Left ventricle myocardium inferior (tissue), 1 donor: Measurements from ENCODE around the gene DNAJB6. TPM values are rescaled to one million over a fixed set of nuclear protein-coding genes. Genes with fewer than 3 reads are reported as not detected.

Experiments
- DNase-seq: peaks from one replicate; pipeline ENCODE4 v3.0.0-alpha.2; 2020
- H3K27ac ChIP-seq: fragments of 200-600 bp; replicated peaks from 2 replicates; pipeline ENCODE4 v1.8.0; 2021
- H3K27me3 ChIP-seq: fragments of 200-600 bp; 2 replicates; pipeline ENCODE4 v1.8.0; 2021; ENCODE audit warnings: low read depth
- H3K36me3 ChIP-seq: fragments of 200-600 bp; 2 replicates; pipeline ENCODE4 v1.8.0; 2021
- H3K4me1 ChIP-seq: fragments of 200-600 bp; 2 replicates; pipeline ENCODE4 v1.8.0; 2021
- H3K4me3 ChIP-seq: fragments of 200-600 bp; 2 replicates; pipeline ENCODE4 v1.8.0; 2021; ENCODE audit warnings: mild to moderate bottlenecking, moderate library complexity
- H3K9me3 ChIP-seq: fragments of 200-600 bp; replicated peaks from 2 replicates; pipeline ENCODE4 v1.8.0; 2021
- CTCF ChIP-seq: fragments of 200-600 bp; IDR thresholded peaks from 2 replicates; pipeline ENCODE4 v1.8.0; 2021; ENCODE audit warnings: antibody characterized with exemption, mild to moderate bottlenecking, borderline replicate concordance
- intact Hi-C: fragments of 100-400 bp; cut with micrococcal nuclease; formaldehyde crosslinking; loops from one replicate; pipeline ENCODE4 v1.11.0; 2022
- total RNA-seq: library from RNA; stranded (reverse); fragmentation: NEBNext Ultra II Directional; extraction: Animal tissue kit (Norgen Biotek cat#: 25700); gene quantifications from one replicate; pipeline ENCODE4 v1.2.1, GENCODE V29; 2021
- donor health status: DM: no; HTN: yes; CAD: no; lungs with severe emphysema.

The DNAJB6 gene
- total RNA-seq, 1 donor from 2014 or later, result 211 TPM

- intact Hi-C loops, result loop anchor here (10.0 kb wide), 1 partner anchor 53 kb away; no protein-coding TSS in a partner anchor
- peaks cover 47% of the 10 kb centered on the region for H3K36me3 ChIP-seq
- peak; percentile 56 for TF ChIP-seq CTCF
- H3K27me3 ChIP-seq, result no peaks in the 10 kb centered on the region
- DNase-seq, result peak; percentile 63
- H3K4me1 ChIP-seq, result peaks cover 82% of the 10 kb centered on the region
- peak overlapping the region; percentile 90 for H3K27ac ChIP-seq
- H3K4me3 ChIP-seq, result peak overlapping the region; percentile 33
- H3K9me3 ChIP-seq, result no peaks in the 10 kb centered on the region
Observed at GRCh38 chr7:157397731-157398691, 61.2 kb downstream of the DNAJB6 start.

- no peak for DNase-seq
- no peaks in the 10 kb centered on the region for H3K9me3 ChIP-seq
- TF ChIP-seq CTCF, result no peak
Observed at GRCh38 chr7:157399086-157399687, 62.4 kb downstream of the DNAJB6 start.

GRCh38 chr7:157400171-157400860, 63.5 kb downstream of the DNAJB6 start:
- Histone ChIP-seq H3K9me3 (no peaks in the 10 kb centered on the region), H3K27ac (peak overlapping the region; percentile 90), H3K27me3 (no peaks in the 10 kb centered on the region), H3K4me3 (no peak overlapping the region), H3K36me3 (peaks cover 40% of the 10 kb centered on the region), H3K4me1 (peaks cover 82% of the 10 kb centered on the region)
- no peak for DNase-seq
- intact Hi-C loops, result no loop called here
- TF ChIP-seq CTCF, result no peak

More at GRCh38 chr7:157399086-157399687, 62.4 kb downstream of the DNAJB6 start:
- peaks cover 47% of the 10 kb centered on the region for H3K36me3 ChIP-seq
- peaks cover 80% of the 10 kb centered on the region for H3K4me1 ChIP-seq
- peak overlapping the region; percentile 33 for H3K4me3 ChIP-seq
- no peaks in the 10 kb centered on the region for H3K27me3 ChIP-seq
- H3K27ac ChIP-seq, result peak overlapping the region; percentile 90
- intact Hi-C loops, result loop anchor here (10.0 kb wide), 1 partner anchor 54 kb away; no protein-coding TSS in a partner anchor

- Histone ChIP-seq H3K27ac (peak overlapping the region; percentile 90), H3K36me3 (peaks cover 40% of the 10 kb centered on the region)
- intact Hi-C loops, result no loop called here
Observed at GRCh38 chr7:157401567-157402387, 65.0 kb downstream of the DNAJB6 start.

More at GRCh38 chr7:157401567-157402387, 65.0 kb downstream of the DNAJB6 start:
- Histone ChIP-seq H3K9me3 (no peaks in the 10 kb centered on the region), H3K27me3 (no peaks in the 10 kb centered on the region), H3K4me1 (peaks cover 84% of the 10 kb centered on the region), H3K4me3 (no peak overlapping the region)
- DNase-seq, result no peak
- no peak for TF ChIP-seq CTCF
